Stimulated activated CD4-positive, alpha-beta T cell treated with anti-CD3 and anti-CD28 coated beads, Interleukin-15, amount 100 ng/mL, for 1 hour (primary cell): ENCODE results near the gene HYAL3.

Source experiments
- DNase-seq, 2 donors: peaks; one replicate each; pipeline ENCODE4 v3.0.0-alpha.2; 2020; ENCODE audit warnings: low read depth in 1 of 2, low spot score in 1 of 2

HYAL3 gene

DNA sequence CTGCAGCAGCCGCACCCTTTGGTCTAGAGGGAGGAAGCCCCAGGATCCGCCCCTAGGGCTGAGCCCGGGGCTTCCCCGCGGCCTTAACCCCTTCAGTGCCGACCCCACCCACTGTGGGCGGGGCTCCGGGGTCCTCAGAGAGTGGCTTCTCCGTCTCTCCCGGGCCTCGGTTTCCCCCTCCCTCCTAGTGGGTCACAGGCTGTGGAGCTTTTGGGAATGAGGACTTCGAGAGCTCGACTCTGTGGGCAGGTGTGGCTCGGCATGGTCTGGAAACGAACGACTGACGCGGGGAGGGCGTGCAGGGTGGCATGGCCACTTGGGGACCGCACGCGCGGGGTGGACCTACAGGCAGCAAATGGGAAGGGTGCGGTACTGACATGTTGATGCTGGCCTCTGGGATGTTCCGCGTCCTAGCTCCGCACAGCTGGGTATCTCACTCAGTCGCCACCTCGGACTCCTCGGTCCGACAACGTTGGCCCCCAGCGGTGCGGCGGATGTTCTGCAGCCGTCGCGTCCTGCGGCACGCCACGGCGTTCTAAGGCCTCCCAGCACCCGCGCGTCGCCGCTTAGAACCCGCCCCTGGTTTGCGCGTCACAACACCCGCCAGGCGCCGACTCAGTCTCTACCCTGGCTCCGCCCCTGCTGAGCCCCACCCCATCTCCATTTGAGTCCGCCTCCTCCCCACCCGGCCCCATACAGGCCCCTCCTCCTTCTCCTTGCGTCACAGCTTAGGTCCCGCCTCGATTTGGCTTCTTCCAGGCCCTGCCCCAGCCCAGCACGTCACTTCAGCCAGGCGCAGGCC lies at the start of gene HYAL3, which contains the start of gene NAA80:
TSS of gene HYAL3 (minus strand) at position 570 of the 802 bp plus-strand sequence. CDS start 3,803 bp downstream, outside the sequence.
TSS of gene NAA80 (minus strand) at position 570 of the 802 bp plus-strand sequence. CDS start 1,942 bp downstream, outside the sequence.
- peak; percentile 98 to 99 for DNase-seq

GRCh38 chr3:50347187-50347813 lies 48.1 kb upstream of the HYAL3 start:
- peak; percentile 52 to 56 for DNase-seq

- peak; percentile 57 to 59 for DNase-seq
These were observed 46.5 kb upstream of the HYAL3 start, which contains the start of gene ZMYND10 for GRCh38 chr3:50345586-50346234. Gene ZMYND10, minus strand, starts transcription at chr3:50345732. Its CDS starts 153 bp downstream, at chr3:50345579.

GRCh38 chr3:50345008-50345407 lies 45.8 kb upstream of the HYAL3 start:
- no peak for DNase-seq

- DNase-seq, result no peak
These were observed 43.8 kb upstream of the HYAL3 start for GRCh38 chr3:50342813-50343633.

DNA sequence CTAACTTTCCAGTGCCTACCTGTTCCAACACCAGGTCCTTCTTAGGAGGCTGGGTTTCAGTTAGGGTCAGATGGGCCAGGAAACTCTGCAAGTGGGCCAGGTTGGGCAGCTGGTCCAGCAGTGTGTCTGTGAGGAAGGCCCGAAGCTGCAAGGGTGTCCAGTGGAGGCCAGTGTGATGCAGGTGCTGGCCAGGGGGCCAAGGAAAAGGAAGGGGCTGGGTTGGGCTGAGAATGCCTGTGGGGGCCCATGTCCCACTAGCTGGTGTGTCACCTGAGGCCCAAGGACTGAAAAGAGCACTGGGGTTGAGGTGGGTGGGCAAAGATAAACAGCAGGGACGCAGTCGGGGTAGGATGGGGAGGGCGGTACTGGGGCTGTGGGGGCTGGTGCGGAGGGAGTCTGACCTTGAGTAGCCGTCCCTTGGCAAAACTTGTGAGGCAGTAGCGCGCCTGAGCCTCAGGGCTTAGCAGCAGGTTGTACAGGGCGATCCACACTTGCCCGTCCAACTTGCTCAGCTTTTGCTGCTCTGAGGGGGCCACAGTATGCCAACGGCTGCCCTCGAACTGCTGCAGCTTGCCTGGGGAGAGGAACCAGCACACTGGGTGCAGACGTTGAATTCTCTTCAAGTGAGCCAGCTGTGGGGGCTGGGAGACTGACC lies 42.9 kb upstream of the HYAL3 start:
- no peak for DNase-seq

DNA sequence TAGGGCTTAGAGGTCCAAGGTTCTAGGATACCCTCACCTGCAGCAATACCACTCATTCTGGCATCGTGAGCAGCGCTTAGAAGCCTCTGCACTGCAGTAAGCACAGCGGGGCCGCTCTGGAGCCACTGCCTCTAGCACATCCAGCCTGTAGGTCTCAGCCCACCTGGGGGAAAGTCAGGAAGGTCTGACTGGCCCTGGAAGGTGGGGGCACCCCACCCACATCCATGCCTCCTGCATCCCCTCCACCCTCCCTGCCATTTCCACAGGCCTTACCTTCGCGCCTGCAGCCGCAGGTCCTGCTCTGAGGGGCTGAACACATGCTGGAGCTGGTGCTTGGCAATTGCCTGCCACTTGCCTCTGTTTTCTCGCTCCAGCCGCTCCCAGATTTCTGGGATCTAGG lies 42.3 kb upstream of the HYAL3 start:
- no peak for DNase-seq

DNA sequence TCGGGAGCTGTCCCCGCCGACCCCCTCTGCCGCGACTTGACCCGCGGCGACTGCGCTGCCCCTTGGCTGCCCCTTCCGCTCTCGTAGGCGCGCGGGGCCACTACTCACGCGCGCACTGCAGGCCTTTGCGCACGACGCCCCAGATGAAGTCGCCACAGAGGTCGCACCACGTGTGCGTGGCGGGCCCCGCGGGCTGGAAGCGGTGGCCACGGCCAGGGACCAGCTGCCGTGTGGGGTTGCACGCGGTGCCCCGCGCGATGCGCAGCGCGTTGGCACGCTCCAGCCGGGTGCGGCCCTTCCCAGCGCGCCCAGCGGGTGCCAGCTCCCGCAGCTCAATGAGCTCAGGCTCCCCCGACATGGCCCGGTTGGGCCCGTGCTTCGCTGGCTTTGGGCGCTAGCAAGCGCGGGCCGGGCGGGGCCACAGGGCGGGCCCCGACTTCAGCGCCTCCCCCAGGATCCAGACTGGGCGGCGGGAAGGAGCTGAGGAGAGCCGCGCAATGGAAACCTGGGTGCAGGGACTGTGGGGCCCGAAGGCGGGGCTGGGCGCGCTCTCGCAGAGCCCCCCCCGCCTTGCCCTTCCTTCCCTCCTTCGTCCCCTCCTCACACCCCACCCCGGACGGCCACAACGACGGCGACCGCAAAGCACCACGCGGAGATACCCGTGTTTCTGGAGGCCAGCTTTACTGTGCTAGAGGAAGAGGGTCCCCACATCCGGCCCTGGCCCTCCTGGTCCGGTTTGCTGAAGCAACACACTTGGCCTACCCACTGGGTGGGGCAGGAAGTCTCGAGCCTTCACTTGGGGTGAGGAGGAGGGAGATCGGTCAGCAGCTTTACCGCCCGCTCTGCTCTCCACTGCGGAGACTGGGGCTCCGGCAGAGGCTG lies 41.5 kb upstream of the HYAL3 start, which contains the start of gene RASSF1:
TSS of gene RASSF1 (minus strand) at position 389 of the 882 bp plus-strand sequence. CDS start at position 358, 31 bp downstream.
- peak; percentile 44 to 49 for DNase-seq

- no peak for DNase-seq
These were observed 40.9 kb upstream of the HYAL3 start for GRCh38 chr3:50340147-50340447.

GRCh38 chr3:50339485-50340146 lies 40.4 kb upstream of the HYAL3 start:
- no peak for DNase-seq

GRCh38 chr3:50338965-50339364 lies 39.8 kb upstream of the HYAL3 start:
- no peak for DNase-seq

GRCh38 chr3:50337175-50337861 lies 38.1 kb upstream of the HYAL3 start:
- DNase-seq, result peak; percentile 85 to 88

DNA sequence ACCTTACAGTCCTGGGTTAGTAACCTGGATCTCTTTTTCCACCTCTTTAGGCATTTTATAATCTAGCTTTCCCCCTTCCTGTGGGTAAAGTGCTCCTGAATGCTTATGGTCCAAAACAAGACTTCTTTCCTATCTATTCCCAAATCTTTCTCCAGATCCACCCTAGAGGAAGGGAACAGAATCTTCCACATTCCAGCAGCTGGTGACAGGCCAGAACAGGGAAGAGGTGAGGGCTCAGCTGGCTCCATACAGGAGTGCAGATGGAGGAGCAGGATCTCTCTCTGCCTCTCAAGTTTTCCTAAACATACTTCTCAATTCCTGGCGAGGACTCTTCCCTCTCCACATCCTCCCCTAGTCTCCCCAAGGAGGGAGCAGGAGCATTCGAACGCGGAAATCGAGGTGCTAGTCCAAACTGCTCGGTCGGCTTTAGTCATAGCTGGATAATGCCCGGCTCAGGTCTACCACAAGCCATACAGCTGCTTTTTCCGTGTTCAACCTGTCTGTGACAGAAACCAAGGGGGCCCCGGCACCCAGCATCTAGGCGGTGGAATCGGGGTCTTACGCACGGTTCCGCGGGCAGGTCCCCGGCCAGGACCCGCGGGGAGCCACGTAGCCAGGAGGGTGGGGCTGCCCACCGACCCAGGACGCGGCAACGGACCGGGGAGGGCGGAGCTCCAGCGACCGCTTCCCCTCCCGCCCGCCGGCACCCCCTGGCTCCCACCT lies 37.4 kb upstream of the HYAL3 start:
- no peak for DNase-seq

DNA sequence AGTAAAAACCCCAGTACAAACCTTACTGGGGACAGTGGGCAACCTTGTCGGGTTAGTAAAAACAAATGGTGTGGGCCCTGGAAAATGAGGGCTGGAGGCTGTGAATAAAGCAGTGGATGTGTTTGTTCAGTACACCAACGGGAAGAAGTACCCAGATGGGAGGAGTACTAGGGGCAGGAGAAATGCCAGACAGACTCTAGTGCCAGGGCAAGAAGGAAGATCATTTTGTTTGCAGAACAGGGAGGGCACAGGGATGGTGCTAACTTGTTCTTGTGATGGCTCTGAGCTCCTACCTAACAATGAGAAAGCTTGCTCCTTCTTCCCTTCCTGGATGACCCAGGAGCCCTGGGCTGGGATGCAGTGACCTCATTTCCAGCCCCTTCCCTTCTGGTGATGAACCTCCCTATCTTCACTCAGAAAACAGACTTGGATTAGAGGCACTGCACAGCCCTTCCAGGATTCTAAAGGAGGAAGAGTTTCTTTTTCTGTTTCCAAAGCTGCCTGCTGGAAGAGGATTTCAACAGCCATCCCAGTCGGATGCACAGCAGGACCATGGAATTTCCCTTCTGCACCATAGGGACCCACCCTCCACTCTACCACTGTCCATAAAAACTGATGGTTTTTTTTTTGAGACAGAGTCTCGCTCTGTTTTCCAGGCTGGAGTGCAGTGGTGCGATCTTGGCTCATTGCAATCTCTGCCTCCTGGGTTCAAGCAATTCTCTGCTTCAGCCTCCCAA lies 35.3 kb upstream of the HYAL3 start:
- no peak for DNase-seq

GRCh38 chr3:50333744-50334328 lies 34.6 kb upstream of the HYAL3 start:
- no peak for DNase-seq

DNA sequence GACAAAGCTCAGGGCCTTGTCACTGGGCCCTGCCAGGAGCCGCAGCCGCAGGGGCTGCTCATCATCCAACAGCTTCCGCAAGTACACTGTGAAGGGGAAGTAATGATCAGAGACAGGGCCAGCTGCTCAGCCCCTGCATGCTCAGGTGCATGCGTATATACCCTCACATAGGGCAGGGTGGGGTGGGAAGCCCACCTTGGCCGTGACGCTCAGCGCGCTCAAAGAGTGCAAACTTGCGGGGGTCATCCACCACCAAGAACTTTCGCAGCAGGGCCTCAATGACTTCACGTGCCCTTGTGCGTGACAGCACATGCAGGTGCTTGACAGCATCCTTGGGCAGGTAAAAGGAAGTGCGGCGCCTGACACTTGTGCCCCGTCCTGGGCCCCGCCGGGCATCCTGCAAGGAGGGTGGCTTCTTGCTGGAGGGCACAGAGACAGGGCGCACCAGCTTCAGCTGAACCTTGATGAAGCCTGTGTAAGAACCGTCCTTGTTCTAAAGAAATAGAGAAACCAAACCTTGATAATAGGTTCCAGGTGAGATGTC lies 32.2 kb upstream of the HYAL3 start:
- DNase-seq, result no peak
